Hepatocyte (in vitro differentiated cells): ENCODE measurements around the gene SLC2A10. TPM values are rescaled to one million over a fixed set of nuclear protein-coding genes. Genes with fewer than 3 reads are reported as not detected.

Experiments used
- DNase-seq: peaks from one replicate; pipeline ENCODE4 v3.0.0-alpha.2; 2016; ENCODE audit warnings: low spot score
- H2AFZ ChIP-seq: fragments of 200-600 bp; sonication (generic); 2 replicates; pipeline ENCODE4 v1.6.0; 2016; ENCODE audit warnings: antibody characterized with exemption, mild to moderate bottlenecking
- H3K27ac ChIP-seq: fragments of 200-600 bp; sonication (generic); 2 replicates; pipeline ENCODE4 v1.5.1; 2016; ENCODE audit warnings: mild to moderate bottlenecking
- H3K27me3 ChIP-seq: fragments of 200-600 bp; sonication (generic); 2 replicates; pipeline ENCODE4 v1.6.1; 2016
- H3K36me3 ChIP-seq: fragments of 200-600 bp; sonication (generic); replicated peaks from 2 replicates; pipeline ENCODE4 v1.5.1; 2016; ENCODE audit warnings: low read depth; ENCODE audit not compliant: insufficient read depth
- H3K4me1 ChIP-seq: fragments of 200-600 bp; sonication (generic); 2 replicates; pipeline ENCODE4 v1.5.1; 2016; ENCODE audit warnings: mild to moderate bottlenecking, moderate library complexity; ENCODE audit not compliant: insufficient read depth
- H3K4me2 ChIP-seq: fragments of 200-600 bp; sonication (generic); 2 replicates; pipeline ENCODE4 v1.6.0; 2016
- H3K4me3 ChIP-seq: fragments of 200-600 bp; sonication (generic); 2 replicates; pipeline ENCODE4 v1.5.1; 2016; ENCODE audit warnings: mild to moderate bottlenecking
- H3K79me2 ChIP-seq: fragments of 200-600 bp; sonication (generic); 2 replicates; pipeline ENCODE4 v1.6.0; 2017; ENCODE audit warnings: mild to moderate bottlenecking
- H3K9me2 ChIP-seq: fragments of 200-600 bp; sonication (generic); replicated peaks from 2 replicates; pipeline ENCODE4 v1.6.0; 2017; ENCODE audit warnings: mild to moderate bottlenecking; ENCODE audit not compliant: insufficient read depth
- H3K9me3 ChIP-seq: fragments of 200-600 bp; sonication (generic); 2 replicates; pipeline ENCODE4 v1.5.1; 2016; ENCODE audit warnings: low read depth, mild to moderate bottlenecking
- H4K20me1 ChIP-seq: fragments of 200-600 bp; sonication (generic); 2 replicates; pipeline ENCODE4 v1.6.0; 2016; ENCODE audit warnings: mild to moderate bottlenecking; ENCODE audit not compliant: insufficient read depth, poor library complexity, severe bottlenecking
- CTCF ChIP-seq: fragments of 200-600 bp; sonication (generic); IDR thresholded peaks from 2 replicates; pipeline ENCODE4 v1.5.1; 2016; ENCODE audit warnings: antibody characterized with exemption, mild to moderate bottlenecking; ENCODE audit not compliant: poor library complexity
- EZH2 ChIP-seq: fragments of 200-600 bp; sonication (generic); IDR thresholded peaks from 2 replicates; pipeline ENCODE4 v1.6.1; 2016; ENCODE audit warnings: antibody characterized with exemption, mild to moderate bottlenecking, borderline replicate concordance
- EZH2phosphoT487 ChIP-seq: fragments of 200-600 bp; sonication (generic); IDR thresholded peaks from one replicate; pipeline ENCODE4 v1.6.1; 2018; ENCODE audit warnings: antibody characterized with exemption, mild to moderate bottlenecking, low read depth, moderate library complexity; ENCODE audit not compliant: unreplicated experiment, severe bottlenecking
- WGBS: methylation state at CpG from one replicate; pipeline ENCODE4 v1.1.6; 2016; ENCODE audit warnings: low lambda C conversion rate; ENCODE audit errors: missing lambda C conversion rate; 5-methylcytosine and 5-hydroxymethylcytosine counted together
- polyA plus RNA-seq: library from polyadenylated mRNA; unstranded; fragments of >200 nt; fragmentation: Nextera tagmentation; extraction: Ambion mirVana; gene quantifications from 2 replicates; pipeline ENCODE4 v1.2.1, GENCODE V29; 2016
- total RNA-seq: library from RNA; depleted of rRNA; stranded (reverse); fragments of >200 nt; gene quantifications from 2 replicates; pipeline ENCODE4 v1.2.3, GENCODE V29; 2014

SLC2A10 gene
- total and polyA plus RNA-seq, 2 experiments from 2014 or later, result 23.4 to 37.2 TPM

GRCh38 chr20:46723039-46723438 is 13.6 kb downstream of the SLC2A10 start:
- TF ChIP-seq CTCF (no peak), EZH2 (no peak), EZH2phosphoT487 (no peak)
- 96% methylated on average over 1 of the region's 1 CpG for WGBS

GRCh38 chr20:46724343-46724959 is 15.0 kb downstream of the SLC2A10 start:
- no peaks in the 10 kb centered on the region for H3K9me2 ChIP-seq
- H3K27ac ChIP-seq, result no peak overlapping the region
- H3K4me2 ChIP-seq, result no peak overlapping the region
- H3K79me2 ChIP-seq, result no peaks in the 10 kb centered on the region
- no peaks in the 10 kb centered on the region for H4K20me1 ChIP-seq
- H3K27me3 ChIP-seq, result no peaks in the 10 kb centered on the region
- TF ChIP-seq EZH2phosphoT487 (no peak), EZH2 (no peak), CTCF (no peak)
- H3K4me1 ChIP-seq, result no peaks in the 10 kb centered on the region
- H3K4me3 ChIP-seq, result no peak overlapping the region
- no peaks in the 10 kb centered on the region for H3K9me3 ChIP-seq
- no peak for DNase-seq
- H3K36me3 ChIP-seq, result no peaks in the 10 kb centered on the region
- 63% methylated on average over 1 of the region's 1 CpG for WGBS
- H2AFZ ChIP-seq, result no peak overlapping the region

More at GRCh38 chr20:46723039-46723438, 13.6 kb downstream of the SLC2A10 start:
- no peaks in the 10 kb centered on the region for H3K36me3 ChIP-seq
- no peak overlapping the region for H3K4me2 ChIP-seq
- no peaks in the 10 kb centered on the region for H3K9me3 ChIP-seq
- no peaks in the 10 kb centered on the region for H3K79me2 ChIP-seq
- no peak for DNase-seq
- H3K4me3 ChIP-seq, result no peak overlapping the region
- H4K20me1 ChIP-seq, result no peaks in the 10 kb centered on the region
- H3K27ac ChIP-seq, result no peak overlapping the region
- H3K27me3 ChIP-seq, result no peaks in the 10 kb centered on the region
- no peaks in the 10 kb centered on the region for H3K4me1 ChIP-seq
- H3K9me2 ChIP-seq, result no peaks in the 10 kb centered on the region
- no peak overlapping the region for H2AFZ ChIP-seq

GRCh38 chr20:46725186-46726165 is 16.0 kb downstream of the SLC2A10 start:
- H3K9me2 ChIP-seq, result no peaks in the 10 kb centered on the region
- no peaks in the 10 kb centered on the region for H3K36me3 ChIP-seq
- H3K79me2 ChIP-seq, result no peaks in the 10 kb centered on the region
- H3K27me3 ChIP-seq, result no peaks in the 10 kb centered on the region
- H3K4me2 ChIP-seq, result no peak overlapping the region
- no peak overlapping the region for H3K4me3 ChIP-seq
- 96% methylated on average over 27 of the region's 27 CpGs for WGBS
- H4K20me1 ChIP-seq, result no peaks in the 10 kb centered on the region
- H3K27ac ChIP-seq, result no peak overlapping the region
- no peak overlapping the region for H2AFZ ChIP-seq
- no peaks in the 10 kb centered on the region for H3K4me1 ChIP-seq
- no peak for DNase-seq
- no peaks in the 10 kb centered on the region for H3K9me3 ChIP-seq
- TF ChIP-seq EZH2, result no peak
- TF ChIP-seq CTCF, result no peak
- no peak for TF ChIP-seq EZH2phosphoT487
